C4-2B (cell line): Measurements from ENCODE around the gene MDK.

Source experiments
- H3K27ac ChIP-seq: fragments of 450-650 bp; 2 replicates; pipeline ENCODE4 v1.5.1; 2017
- CTCF ChIP-seq: fragments of 450-650 bp; conservative IDR thresholded peaks from 2 replicates; pipeline ENCODE4 v1.5.1; 2017; ENCODE audit warnings: mild to moderate bottlenecking
- ZFX ChIP-seq: fragments of 450-650 bp; IDR thresholded peaks from 2 replicates; pipeline ENCODE4 v1.6.1; 2017

The MDK gene

GRCh38 chr11:46392421-46393230 is 11.2 kb downstream of the MDK start:
- H3K27ac ChIP-seq, result no peak overlapping the region
- TF ChIP-seq CTCF (no peak), ZFX (no peak)

- no peak overlapping the region for H3K27ac ChIP-seq
- TF ChIP-seq CTCF (no peak), ZFX (no peak)
Observed at GRCh38 chr11:46393231-46393616, 11.8 kb downstream of the MDK start.

- TF ChIP-seq ZFX, result no peak
- H3K27ac ChIP-seq, result no peak overlapping the region
Observed at GRCh38 chr11:46393759-46394158, 12.3 kb downstream of the MDK start.

GRCh38 chr11:46397526-46397925 is 16.1 kb downstream of the MDK start:
- TF ChIP-seq CTCF (no peak), ZFX (no peak)
- no peak overlapping the region for H3K27ac ChIP-seq

GRCh38 chr11:46402957-46403902 is 21.8 kb downstream of the MDK start:
- TF ChIP-seq ZFX (no peak), CTCF (no peak)

GRCh38 chr11:46404476-46405017 is 23.1 kb downstream of the MDK start:
- TF ChIP-seq ZFX (no peak), CTCF (no peak)

More at GRCh38 chr11:46402957-46403902, 21.8 kb downstream of the MDK start:
- H3K27ac ChIP-seq, result no peak overlapping the region

GRCh38 chr11:46407635-46408034 is 26.2 kb downstream of the MDK start:
- no peak for TF ChIP-seq ZFX
- TF ChIP-seq CTCF, result no peak
- no peak overlapping the region for H3K27ac ChIP-seq

More at GRCh38 chr11:46404476-46405017, 23.1 kb downstream of the MDK start:
- H3K27ac ChIP-seq, result no peak overlapping the region
